ENCODE data around the gene GUCD1. TPM values are rescaled to one million over a fixed set of nuclear protein-coding genes. Genes with fewer than 3 reads are reported as not detected.

GUCD1 gene
- total RNA-seq, 1 experiment from 2014 or later = 48.7 TPM

DNA sequence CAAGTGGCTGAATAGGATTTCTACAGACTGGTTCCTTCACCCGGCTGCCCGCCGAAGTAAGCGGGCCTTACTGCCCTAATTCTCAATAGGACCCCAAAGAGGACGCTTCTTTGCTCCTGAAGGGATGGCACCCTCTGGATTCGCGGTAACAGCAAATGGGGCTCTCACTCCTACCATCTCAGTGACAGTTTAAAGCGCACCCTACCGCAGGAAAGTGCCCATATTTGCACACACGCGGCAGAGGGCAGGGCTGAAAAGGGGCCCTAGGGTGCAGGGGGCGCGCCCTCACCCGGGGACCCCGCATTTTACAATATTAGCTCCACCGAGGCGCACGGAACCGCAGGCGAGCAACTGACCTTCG lies 60.8 kb downstream of the GUCD1 start:
- ChIA-PET CTCF (no interaction called here), POLR2A (interaction anchor here (0.6 kb wide), 1 partner anchor 312 kb away, joined by 3 read pairs; the partner anchor contains the start of gene SGSM1), RAD21 (ENCODE audit: low non-redundant PET in 1 of 2, low total read pairs in 2 of 2, uncharacterized antibody in 2 of 2, unreplicated experiment in 2 of 2) (no interaction called here)
- no peak for DNase-seq (ENCODE audit: low read depth, low spot score)
- no peak overlapping the region for H3K9ac ChIP-seq (ENCODE audit: low read length)
- H3K4me3 ChIP-seq (replicated peaks in 1 of 2; ENCODE audit: low read depth in 1 of 2, low read length in 2 of 2) = no peak overlapping the region
- H3K27me3 ChIP-seq (ENCODE audit: insufficient read depth, low read length) = no peaks in the 10 kb centered on the region
- H3K79me2 ChIP-seq (ENCODE audit: insufficient read depth, low read length) = no peaks in the 10 kb centered on the region
- H2AFZ ChIP-seq (ENCODE audit: low read depth, low read length, poor library complexity, severe bottlenecking) = no peak overlapping the region
- intact Hi-C loops (cut with micrococcal nuclease) = no loop called here
- no peak for ATAC-seq
- BruUV-seq (replicated peaks) = no TSS peak
- no peaks in the 10 kb centered on the region for H3K9me2 ChIP-seq (ENCODE audit: insufficient read depth)
- no peaks in the 10 kb centered on the region for H3K9me3 ChIP-seq (ENCODE audit: control insufficient read depth in 1 of 2, insufficient read depth in 1 of 2, low read depth in 1 of 2, low read length in 2 of 2)
- H4K20me1 ChIP-seq (ENCODE audit: insufficient read depth) = no peaks in the 10 kb centered on the region
- no peak overlapping the region for H3K4me2 ChIP-seq (ENCODE audit: low read length)
- H3K27ac ChIP-seq (ENCODE audit: low read depth, low read length) = no peak overlapping the region
- H3K36me3 ChIP-seq (ENCODE audit: control insufficient read depth in 1 of 2, insufficient read depth in 2 of 2, low read length in 2 of 2) = no peaks in the 10 kb centered on the region
- no peaks in the 10 kb centered on the region for H3K4me1 ChIP-seq (ENCODE audit: control insufficient read depth in 1 of 2, insufficient read depth in 2 of 2, low read length in 2 of 2)
- TF ChIP-seq JUND (IDR thresholded peaks at IDR 0.05) (no peak), CTCF (IDR thresholded peaks at IDR 0.05 in 2 of 3, conservative IDR thresholded peaks at IDR 0.05 in 1 of 3; ENCODE audit: borderline replicate concordance in 1 of 3, insufficient read depth in 1 of 3, low read depth in 2 of 3, low read length in 2 of 3) (no peak), POLR2AphosphoS5 (IDR thresholded peaks at IDR 0.05; ENCODE audit: low read depth, low read length) (no peak), SIN3A (IDR thresholded peaks at IDR 0.05; ENCODE audit: low read depth) (no peak), ELF1 (IDR thresholded peaks at IDR 0.05; ENCODE audit: borderline replicate concordance, low read depth) (no peak), RAD21 (IDR thresholded peaks at IDR 0.05; ENCODE audit: low read depth) (no peak), CEBPB (IDR thresholded peaks at IDR 0.05; ENCODE audit: low read depth) (no peak), ZNF274 (IDR thresholded peaks at IDR 0.05; ENCODE audit: low read depth, low read length) (no peak), ZFX (IDR thresholded peaks at IDR 0.05) (no peak), EZH2phosphoT487 (IDR thresholded peaks at IDR 0.05; ENCODE audit: borderline replicate concordance) (no peak), SP1 (IDR thresholded peaks at IDR 0.05; ENCODE audit: low read depth) (no peak), EGR1 (IDR thresholded peaks at IDR 0.05; ENCODE audit: low read depth) (no peak), CBX3 (IDR thresholded peaks at IDR 0.05; ENCODE audit: low read depth) (no peak)
- TF ChIP-seq, protein P1, sequence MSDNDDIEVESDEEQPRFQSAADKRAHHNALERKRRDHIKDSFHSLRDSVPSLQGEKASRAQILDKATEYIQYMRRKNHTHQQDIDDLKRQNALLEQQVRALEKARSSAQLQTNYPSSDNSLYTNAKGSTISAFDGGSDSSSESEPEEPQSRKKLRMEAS (IDR thresholded peaks at IDR 0.05) = no peak
- TF ChIP-seq, protein P2, sequence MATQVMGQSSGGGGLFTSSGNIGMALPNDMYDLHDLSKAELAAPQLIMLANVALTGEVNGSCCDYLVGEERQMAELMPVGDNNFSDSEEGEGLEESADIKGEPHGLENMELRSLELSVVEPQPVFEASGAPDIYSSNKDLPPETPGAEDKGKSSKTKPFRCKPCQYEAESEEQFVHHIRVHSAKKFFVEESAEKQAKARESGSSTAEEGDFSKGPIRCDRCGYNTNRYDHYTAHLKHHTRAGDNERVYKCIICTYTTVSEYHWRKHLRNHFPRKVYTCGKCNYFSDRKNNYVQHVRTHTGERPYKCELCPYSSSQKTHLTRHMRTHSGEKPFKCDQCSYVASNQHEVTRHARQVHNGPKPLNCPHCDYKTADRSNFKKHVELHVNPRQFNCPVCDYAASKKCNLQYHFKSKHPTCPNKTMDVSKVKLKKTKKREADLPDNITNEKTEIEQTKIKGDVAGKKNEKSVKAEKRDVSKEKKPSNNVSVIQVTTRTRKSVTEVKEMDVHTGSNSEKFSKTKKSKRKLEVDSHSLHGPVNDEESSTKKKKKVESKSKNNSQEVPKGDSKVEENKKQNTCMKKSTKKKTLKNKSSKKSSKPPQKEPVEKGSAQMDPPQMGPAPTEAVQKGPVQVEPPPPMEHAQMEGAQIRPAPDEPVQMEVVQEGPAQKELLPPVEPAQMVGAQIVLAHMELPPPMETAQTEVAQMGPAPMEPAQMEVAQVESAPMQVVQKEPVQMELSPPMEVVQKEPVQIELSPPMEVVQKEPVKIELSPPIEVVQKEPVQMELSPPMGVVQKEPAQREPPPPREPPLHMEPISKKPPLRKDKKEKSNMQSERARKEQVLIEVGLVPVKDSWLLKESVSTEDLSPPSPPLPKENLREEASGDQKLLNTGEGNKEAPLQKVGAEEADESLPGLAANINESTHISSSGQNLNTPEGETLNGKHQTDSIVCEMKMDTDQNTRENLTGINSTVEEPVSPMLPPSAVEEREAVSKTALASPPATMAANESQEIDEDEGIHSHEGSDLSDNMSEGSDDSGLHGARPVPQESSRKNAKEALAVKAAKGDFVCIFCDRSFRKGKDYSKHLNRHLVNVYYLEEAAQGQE (IDR thresholded peaks at IDR 0.05; ENCODE audit: low read depth) = no peak
